GM18517 (cell line): ENCODE measurements around the gene ISLR.
"Not testable (repeated sequence)": the region's sequence is repeated elsewhere in the genome, so short reads cannot be mapped to it uniquely, and the experiment has no call there.

Source experiments
- ATAC-seq: cut with Tn5 transposase; IDR thresholded peaks from one replicate; pipeline ENCODE4 v1.9.1; 2021; ENCODE audit warnings: mild to moderate bottlenecking, moderate library complexity; ENCODE audit not compliant: unreplicated experiment

ISLR gene

GRCh38 chr15:74136814-74137536, 36.5 kb upstream of the ISLR start:
- ATAC-seq, result no peak

DNA sequence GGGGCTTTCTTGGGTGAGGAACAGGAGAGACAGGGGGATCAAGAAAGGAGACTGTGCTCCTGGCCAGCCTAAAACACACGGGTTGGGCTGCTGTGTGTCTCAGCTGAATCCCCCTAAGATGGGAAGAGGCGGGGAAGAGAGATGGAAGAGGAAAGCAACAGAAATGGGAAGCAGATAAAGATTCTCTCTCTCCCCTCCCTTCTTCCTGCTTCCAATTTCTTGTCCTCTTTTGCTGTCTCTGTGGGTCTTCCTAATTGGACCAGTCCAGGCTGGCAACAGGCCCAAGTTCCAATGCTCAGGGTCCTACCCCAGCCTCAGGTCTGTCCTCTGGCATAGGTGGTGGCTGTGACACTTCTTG, 36.0 kb upstream of the ISLR start:
- ATAC-seq, result no peak

- no peak for ATAC-seq
These were observed 34.9 kb upstream of the ISLR start for GRCh38 chr15:74138642-74139041.

- no peak for ATAC-seq
These were observed 31.9 kb upstream of the ISLR start for GRCh38 chr15:74141591-74141990.

GRCh38 chr15:74144153-74144775, 29.2 kb upstream of the ISLR start:
- no peak for ATAC-seq

DNA sequence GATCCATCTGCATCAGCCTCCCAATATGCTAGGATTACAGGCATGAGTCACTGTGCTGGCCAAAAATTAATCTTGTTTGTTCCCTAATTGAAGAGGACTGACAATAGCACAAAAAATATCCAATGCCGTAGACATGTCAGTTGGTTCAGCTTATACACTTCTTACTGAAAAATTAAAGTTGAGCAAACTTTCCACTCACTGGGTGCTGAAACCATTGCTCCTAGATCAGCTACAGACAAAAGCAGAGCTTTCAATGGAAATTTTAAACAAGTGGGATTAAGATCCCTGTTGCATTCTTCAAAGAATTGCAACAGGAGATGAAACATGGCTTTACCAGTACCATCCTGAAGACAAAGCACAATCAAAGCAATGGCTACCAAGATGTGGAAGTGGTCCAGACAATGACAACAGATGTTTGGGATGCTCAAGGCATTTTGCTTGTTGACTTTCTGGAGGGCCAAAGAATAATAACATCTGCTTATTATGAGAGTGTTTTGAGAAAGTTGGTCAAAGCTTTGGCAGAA, 27.2 kb upstream of the ISLR start:
- no peak for ATAC-seq

DNA sequence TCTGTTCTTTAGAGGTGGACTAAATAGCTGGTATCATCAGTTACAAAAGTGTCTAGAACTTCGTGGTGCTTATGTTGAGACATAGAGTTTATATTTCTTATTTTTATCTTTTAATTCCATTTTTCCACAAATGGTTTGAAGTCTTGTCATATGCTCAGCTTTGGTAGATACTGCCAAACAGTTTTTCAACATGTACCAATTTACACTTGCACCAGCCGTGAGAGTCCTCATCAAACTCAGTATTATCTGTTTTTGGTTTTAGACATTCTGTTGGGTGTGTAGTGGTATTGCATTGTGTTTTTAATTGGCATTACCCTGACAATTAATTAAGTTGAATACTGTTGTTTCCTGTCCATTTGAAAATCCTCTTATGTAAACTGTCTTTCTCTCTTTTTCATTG, 26.5 kb upstream of the ISLR start:
- ATAC-seq, result no peak

GRCh38 chr15:74155766-74156417, 17.6 kb upstream of the ISLR start:
- ATAC-seq, result no peak

DNA sequence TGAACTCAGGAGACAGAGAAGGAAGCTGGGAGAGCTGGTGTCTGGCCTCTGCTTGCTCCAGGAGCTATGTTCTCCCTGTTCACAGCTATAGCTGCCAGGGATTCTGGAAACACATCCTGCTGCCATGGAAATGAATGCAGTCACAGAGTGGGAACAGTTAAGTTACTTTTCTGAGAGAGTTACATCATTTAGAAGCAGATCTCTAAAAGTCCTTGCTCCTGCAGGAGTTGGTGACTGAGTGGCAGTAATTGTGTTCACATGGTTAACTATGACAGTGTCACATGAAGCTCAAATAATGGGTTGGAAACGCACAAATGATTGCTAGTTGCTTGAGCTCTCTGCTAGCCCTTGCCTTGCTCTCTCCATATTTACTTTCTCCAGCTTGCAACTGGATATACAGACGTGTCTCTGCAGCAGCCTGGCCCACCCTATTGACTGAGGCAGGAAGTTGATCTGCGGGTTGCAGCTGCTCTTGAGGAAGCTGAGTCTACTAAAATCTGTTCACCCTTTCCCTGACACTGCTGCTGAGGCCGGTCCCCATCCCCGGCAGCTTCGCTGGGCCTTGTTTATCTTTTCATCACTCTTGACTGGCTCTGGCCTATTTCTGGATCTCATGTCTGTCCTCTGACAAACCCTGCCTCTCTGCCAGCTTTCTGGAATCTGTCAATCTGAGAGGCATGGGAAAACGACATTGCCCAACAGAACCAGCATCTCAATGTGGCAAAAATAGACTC, 16.7 kb upstream of the ISLR start:
- no peak for ATAC-seq

DNA sequence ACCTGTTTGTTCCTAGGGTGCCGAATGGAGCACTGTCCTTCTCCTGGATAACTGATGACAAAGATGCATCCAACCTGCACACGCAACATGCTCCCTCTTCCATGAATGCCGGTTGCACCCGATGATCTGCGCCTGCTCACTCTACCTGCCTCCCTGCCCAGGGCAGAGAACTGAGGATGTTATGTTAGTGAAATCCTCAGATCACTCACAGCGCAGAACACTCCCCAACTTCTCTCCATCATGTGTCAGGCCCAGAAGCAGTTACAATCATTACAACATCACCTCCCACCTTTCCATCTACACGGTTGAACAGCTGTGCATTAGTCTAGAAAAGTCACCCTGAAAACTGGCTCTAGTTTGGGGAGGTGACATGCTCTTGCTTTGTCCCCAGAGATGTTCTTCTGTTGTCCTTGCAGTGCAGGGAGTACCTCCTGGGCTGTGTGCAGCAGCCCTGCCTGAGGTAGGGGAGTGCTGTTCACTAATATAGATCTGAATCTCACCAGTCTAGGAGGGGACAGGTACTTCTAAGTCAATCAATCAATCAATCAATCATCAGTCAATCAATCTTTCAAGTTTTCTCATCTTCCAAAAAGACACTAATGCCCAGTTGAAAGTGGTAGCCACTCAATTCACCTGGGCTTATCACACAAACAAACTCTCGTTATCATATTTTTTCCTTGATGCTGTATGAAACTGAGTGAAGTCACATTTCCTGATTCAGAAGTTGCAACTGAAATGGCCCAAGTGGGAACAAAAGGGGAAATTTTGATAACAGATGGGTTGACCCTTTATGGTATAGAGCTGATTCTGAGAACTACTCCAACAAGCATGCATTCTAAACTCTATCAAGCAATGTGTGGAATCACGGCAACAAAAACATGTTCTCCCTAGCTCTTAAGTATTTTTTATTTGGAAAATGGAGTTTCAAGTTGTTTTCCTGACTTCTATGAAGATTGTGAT, 15.4 kb upstream of the ISLR start:
- ATAC-seq, result no peak

DNA sequence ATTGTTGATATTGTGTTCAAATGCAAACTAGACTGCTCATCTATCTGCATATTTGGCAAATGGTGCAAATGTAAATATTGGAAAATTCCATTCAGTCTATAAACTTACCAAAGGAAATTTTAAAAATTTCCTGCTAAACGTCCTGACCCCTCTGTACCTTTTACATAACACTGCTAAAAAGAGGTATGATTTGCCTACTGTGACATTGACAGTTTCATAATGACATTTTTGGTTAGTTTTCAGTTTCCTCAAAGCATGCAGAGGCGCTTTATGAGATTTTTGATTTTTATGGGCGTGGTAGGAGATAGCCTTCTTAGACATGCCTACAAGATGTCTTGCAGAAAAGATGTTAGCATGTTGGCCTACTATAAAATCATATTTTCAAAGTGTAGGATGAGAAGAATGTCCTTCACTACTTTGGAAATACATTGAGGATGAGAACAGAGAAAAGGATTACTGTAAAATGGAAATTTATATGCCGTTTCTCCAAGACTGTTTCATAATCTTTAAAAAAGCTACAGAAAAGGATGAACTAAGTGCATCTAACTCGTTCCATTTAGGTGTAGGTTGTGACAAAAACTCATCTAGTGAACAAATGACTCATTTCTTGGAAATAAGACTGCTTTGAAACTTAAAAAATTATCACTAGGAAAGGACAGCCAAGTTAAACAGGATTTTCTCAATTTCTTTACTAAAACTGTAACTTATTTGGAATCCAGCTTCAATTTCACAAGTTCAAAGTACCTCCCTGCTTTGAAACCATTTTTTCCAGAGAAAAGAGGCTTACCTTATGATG, 14.5 kb upstream of the ISLR start:
- peak; percentile 85 for ATAC-seq

DNA sequence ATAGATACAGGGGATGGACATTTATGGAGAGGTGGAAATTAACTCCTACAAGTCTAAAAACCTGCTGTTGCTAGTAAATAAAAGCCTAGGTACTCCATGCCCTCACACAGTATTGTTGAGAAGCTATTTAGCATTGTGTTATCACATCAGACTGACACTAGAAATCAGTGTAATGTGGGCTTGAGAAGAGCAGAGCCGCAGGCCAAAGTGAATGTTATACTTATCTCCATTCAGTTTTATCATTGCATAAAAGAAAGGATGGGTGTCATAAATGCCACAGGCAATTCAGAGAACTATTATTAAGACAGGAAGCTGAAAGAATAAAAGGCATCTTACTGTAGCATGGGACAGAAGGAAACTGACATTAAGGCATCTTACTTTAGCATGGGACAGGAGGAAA, 13.7 kb upstream of the ISLR start:
- no peak for ATAC-seq

DNA sequence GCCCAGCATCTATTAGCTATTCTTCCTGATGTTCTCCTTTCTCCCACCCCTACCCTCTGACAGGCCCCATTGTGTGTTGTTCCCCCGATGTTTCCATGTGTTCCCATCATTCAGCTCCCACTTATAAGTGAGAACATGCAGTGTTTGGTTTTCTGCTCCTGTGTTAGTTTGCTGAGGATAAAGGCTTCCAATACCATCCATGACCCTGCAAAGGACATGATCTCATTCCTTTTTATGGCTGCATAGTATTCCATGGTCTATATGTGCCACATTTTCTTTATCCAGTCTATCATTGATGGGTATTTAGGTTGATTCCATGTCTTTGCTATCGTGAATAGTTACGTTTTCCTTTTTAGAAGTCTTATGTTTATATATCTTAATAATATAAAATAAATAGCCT, 13.1 kb upstream of the ISLR start:
- ATAC-seq, result not testable (repeated sequence)

DNA sequence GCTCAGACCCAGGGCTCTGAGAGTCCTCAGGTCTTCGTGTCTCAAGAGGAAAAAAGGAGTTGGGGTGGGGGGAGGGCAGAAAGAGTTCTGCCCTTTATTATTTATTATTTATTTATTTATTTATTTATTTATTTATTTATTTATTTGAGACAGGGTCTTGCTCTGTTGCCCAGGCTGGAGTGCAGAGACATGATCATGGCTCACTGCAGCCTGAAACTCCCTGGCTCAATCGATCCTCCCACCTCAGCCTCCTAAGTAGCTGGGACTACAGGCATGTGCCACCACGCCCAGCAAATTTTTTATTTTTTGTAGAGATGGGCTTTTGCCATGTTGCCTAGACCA, 11.3 kb upstream of the ISLR start:
- not testable (repeated sequence) for ATAC-seq

GRCh38 chr15:74165461-74165860, 8.0 kb upstream of the ISLR start:
- no peak for ATAC-seq

DNA sequence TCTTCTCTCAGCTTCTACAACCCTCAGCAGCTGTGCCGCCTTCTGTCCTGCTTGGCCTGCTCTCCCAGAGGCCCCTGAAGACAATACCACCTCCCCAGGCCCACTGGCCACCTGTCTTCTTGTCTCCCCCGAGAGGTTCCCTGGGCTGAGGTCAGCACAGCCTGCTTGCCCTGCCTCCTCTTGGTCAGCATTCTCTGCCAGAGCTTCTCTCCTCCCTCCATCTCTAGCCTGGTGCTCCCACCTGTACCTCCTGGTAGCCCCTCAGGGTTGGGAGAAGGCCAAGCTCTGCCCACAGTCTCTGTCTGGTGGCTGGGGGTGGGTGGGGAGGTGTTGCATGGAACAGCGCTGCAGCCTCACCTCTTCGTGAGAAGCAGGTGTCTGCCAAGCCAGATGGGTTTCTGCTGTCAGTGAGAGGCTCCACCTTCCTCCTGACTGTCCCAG, 5.6 kb upstream of the ISLR start:
- no peak for ATAC-seq

- no peak for ATAC-seq
These were observed 4.8 kb upstream of the ISLR start for GRCh38 chr15:74168711-74169126.

DNA sequence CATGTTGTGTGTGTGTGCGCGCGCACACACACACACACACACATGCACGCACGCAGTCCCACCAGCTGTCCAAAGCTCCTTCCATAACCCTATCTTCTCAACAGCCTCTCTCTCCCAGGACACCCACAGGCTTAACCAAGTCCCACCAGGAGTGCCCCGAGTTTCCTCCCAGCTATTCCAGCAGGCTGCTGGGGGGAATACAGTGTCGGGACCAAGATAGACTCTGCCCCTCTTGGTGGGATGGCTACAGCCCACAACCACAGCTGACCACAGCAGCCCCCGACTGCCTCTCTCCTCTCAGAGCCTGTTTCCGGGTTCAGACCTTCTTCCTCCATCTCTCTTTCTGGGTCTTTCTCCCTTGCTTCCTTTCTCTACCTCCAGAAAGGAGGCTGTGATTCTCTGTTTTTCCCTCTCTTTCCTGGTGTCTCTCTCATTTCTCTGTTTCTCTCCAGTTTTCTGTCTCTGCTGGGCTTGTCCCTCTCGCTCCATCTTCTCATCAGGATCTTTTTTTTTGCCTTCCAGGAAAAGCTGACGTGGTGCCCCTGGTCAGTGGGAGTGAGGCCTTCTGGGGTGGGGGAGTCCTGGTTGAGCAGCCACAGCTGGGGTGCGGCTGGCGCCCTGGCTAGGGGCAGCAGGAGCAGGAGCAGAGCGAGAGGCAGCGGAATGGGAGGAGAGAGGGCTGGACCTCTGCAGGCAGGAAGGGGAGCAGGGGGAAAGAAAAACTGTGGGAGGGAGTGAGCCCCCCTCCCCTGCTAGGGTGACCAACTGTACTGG, 3.3 kb upstream of the ISLR start:
- no peak for ATAC-seq
